Peyer's patch (tissue), 4 donors: ENCODE data around the gene FAM50A.

Source experiments
- POLR2A ChIP-seq, 2 donors: fragments of 450-650 bp; IDR thresholded peaks; one replicate each; pipeline ENCODE4 v1.5.1; 2017; ENCODE audit warnings: antibody characterized with exemption in 2 of 2, mild to moderate bottlenecking in 2 of 2, moderate library complexity in 2 of 2
- TF ChIP-seq, protein P1 (sequence below), 6 experiments: fragments of 450-650 bp in 4 of 6; fragments of 200-600 bp in 2 of 6; sonication (generic) in 1 of 6; IDR thresholded peaks; one replicate each; pipeline ENCODE4 v1.5.1; 2017 to 2019; ENCODE audit warnings: antibody characterized with exemption in 6 of 6, mild to moderate bottlenecking in 3 of 6, moderate library complexity in 1 of 6

DNA sequence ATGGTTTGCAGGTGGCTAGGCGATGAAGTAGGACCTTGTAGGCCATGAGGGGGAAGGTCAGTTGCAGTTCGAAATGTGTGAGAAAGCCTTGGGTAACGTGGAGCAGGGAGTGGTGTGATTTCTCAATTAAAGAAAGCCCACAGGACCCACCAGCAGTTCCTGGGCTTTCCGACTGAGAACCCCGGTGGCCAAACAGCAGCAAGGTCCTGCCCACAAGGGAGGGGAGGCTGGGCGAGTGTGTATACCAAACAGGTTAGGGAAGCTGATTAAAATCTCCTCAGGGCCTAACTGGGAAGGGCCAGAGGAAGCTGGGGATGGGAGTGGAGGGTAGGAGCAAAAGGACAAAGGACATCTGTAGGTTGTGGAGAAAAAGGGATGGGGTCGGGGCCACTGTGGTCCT lies 13.0 kb upstream of the FAM50A start:
- TF ChIP-seq, protein P1, sequence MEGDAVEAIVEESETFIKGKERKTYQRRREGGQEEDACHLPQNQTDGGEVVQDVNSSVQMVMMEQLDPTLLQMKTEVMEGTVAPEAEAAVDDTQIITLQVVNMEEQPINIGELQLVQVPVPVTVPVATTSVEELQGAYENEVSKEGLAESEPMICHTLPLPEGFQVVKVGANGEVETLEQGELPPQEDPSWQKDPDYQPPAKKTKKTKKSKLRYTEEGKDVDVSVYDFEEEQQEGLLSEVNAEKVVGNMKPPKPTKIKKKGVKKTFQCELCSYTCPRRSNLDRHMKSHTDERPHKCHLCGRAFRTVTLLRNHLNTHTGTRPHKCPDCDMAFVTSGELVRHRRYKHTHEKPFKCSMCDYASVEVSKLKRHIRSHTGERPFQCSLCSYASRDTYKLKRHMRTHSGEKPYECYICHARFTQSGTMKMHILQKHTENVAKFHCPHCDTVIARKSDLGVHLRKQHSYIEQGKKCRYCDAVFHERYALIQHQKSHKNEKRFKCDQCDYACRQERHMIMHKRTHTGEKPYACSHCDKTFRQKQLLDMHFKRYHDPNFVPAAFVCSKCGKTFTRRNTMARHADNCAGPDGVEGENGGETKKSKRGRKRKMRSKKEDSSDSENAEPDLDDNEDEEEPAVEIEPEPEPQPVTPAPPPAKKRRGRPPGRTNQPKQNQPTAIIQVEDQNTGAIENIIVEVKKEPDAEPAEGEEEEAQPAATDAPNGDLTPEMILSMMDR (IDR thresholded peaks at IDR 0.05) = no peak
- TF ChIP-seq POLR2A (IDR thresholded peaks at IDR 0.05) = no peak
